ENCODE measurements around the gene SPSB1.

DNA sequence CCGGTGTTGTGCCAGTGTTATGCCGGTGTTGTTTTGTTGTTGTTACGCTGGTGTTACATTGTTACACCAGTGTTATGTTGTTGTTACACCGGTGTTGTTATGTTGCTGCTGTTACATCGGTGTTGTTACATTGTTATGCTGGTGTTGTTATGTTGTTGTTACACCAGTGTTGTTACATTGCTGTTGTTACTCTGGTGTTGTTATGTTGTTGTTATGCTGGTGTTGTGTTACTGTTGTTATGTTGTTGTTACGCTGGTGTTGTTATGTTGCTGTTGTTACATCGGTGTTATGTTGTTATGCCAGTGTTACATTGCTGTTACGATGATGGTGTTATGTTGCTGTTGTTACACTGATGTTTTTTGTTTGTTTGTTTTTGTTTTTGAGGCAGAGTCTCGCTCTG is 34.1 kb upstream of the SPSB1 start:
- TF ChIP-seq, protein P1, sequence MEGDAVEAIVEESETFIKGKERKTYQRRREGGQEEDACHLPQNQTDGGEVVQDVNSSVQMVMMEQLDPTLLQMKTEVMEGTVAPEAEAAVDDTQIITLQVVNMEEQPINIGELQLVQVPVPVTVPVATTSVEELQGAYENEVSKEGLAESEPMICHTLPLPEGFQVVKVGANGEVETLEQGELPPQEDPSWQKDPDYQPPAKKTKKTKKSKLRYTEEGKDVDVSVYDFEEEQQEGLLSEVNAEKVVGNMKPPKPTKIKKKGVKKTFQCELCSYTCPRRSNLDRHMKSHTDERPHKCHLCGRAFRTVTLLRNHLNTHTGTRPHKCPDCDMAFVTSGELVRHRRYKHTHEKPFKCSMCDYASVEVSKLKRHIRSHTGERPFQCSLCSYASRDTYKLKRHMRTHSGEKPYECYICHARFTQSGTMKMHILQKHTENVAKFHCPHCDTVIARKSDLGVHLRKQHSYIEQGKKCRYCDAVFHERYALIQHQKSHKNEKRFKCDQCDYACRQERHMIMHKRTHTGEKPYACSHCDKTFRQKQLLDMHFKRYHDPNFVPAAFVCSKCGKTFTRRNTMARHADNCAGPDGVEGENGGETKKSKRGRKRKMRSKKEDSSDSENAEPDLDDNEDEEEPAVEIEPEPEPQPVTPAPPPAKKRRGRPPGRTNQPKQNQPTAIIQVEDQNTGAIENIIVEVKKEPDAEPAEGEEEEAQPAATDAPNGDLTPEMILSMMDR (IDR thresholded peaks at IDR 0.05; ENCODE audit: insufficient read depth, low read length), result no peak
- TF ChIP-seq, protein P2, sequence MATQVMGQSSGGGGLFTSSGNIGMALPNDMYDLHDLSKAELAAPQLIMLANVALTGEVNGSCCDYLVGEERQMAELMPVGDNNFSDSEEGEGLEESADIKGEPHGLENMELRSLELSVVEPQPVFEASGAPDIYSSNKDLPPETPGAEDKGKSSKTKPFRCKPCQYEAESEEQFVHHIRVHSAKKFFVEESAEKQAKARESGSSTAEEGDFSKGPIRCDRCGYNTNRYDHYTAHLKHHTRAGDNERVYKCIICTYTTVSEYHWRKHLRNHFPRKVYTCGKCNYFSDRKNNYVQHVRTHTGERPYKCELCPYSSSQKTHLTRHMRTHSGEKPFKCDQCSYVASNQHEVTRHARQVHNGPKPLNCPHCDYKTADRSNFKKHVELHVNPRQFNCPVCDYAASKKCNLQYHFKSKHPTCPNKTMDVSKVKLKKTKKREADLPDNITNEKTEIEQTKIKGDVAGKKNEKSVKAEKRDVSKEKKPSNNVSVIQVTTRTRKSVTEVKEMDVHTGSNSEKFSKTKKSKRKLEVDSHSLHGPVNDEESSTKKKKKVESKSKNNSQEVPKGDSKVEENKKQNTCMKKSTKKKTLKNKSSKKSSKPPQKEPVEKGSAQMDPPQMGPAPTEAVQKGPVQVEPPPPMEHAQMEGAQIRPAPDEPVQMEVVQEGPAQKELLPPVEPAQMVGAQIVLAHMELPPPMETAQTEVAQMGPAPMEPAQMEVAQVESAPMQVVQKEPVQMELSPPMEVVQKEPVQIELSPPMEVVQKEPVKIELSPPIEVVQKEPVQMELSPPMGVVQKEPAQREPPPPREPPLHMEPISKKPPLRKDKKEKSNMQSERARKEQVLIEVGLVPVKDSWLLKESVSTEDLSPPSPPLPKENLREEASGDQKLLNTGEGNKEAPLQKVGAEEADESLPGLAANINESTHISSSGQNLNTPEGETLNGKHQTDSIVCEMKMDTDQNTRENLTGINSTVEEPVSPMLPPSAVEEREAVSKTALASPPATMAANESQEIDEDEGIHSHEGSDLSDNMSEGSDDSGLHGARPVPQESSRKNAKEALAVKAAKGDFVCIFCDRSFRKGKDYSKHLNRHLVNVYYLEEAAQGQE (IDR thresholded peaks at IDR 0.05; ENCODE audit: insufficient replicate concordance, low read depth), result no peak
- TF ChIP-seq POLR2AphosphoS5 (IDR thresholded peaks at IDR 0.05; ENCODE audit: low read depth) (no peak), GABPA (IDR thresholded peaks at IDR 0.05; ENCODE audit: low read depth) (no peak), SPI1 (IDR thresholded peaks at IDR 0.05; ENCODE audit: borderline replicate concordance, low read depth) (no peak)

Data from HL-60 (cell line).